ENCODE data around the gene CTSO. TPM values are rescaled to one million over a fixed set of nuclear protein-coding genes. Genes with fewer than 3 reads are reported as not detected.

Gene CTSO
- total and polyA plus RNA-seq, 2 of the 8 experiments (the other 6 are each of a cell fraction or from before 2014, with no cell fraction given) = 0.39 to 0.41 TPM

GRCh38 chr4:155995069-155995468 lies 41.4 kb upstream of the CTSO start (continued):
- no peak for TF ChIP-seq CHD7 (IDR thresholded peaks at IDR 0.05; ENCODE audit: insufficient replicate concordance, low read length)
